HEK293 (cell line): ENCODE measurements around the gene ZDHHC17.

Experiments
- CTCF ChIA-PET: fragments of 350-600 bp; formaldehyde crosslinking; extraction: SDS; loops from one replicate; lab custom pipeline; 2021; ENCODE audit warnings: antibody characterized with exemption; lab: Yijun Ruan, JAX
- POLR2A ChIA-PET: fragments of 300-600 bp; formaldehyde crosslinking; extraction: SDS; loops from one replicate; lab custom pipeline; 2020; ENCODE audit warnings: antibody characterized with exemption, inconsistent platforms; lab: Yijun Ruan, JAX
- H3K27ac ChIP-seq: fragments of 200-500 bp; sonication (Bioruptor generic); 2 replicates; pipeline ENCODE4 v1.5.1; 2014; ENCODE audit warnings: low read depth, low read length, control low read depth, inconsistent platforms; ENCODE audit errors: extremely low read depth
- H3K36me3 ChIP-seq, 2 experiments: fragments of 200-500 bp in 1 of 2; sonication (Bioruptor generic) in 1 of 2; 1 replicate in 1 of 2; 2 replicates in 1 of 2; pipeline ENCODE4 v1.5.1; 2014 to 2017; ENCODE audit warnings: inconsistent platforms in 2 of 2, low read length in 2 of 2; ENCODE audit not compliant: control insufficient read depth in 2 of 2, insufficient read depth in 1 of 2
- H3K4me1 ChIP-seq: fragments of 200-500 bp; sonication (Bioruptor generic); 2 replicates; pipeline ENCODE4 v1.5.1; 2014; ENCODE audit warnings: mild to moderate bottlenecking, low read length, inconsistent platforms; ENCODE audit not compliant: control insufficient read depth, insufficient read depth
- H3K4me3 ChIP-seq: 2 replicates; pipeline ENCODE4 v1.5.1; 2011; ENCODE audit warnings: low read depth, mild to moderate bottlenecking, control low read depth, low read length, moderate library complexity
- H3K9me3 ChIP-seq: fragments of 200-500 bp; sonication (Bioruptor generic); 2 replicates; pipeline ENCODE4 v1.5.1; 2014; ENCODE audit warnings: low read depth, low read length, inconsistent platforms; ENCODE audit not compliant: control insufficient read depth, insufficient read depth
- KLF9 ChIP-seq: fragments of 450-650 bp; formaldehyde crosslinking; IDR thresholded peaks from 2 replicates; pipeline ENCODE4 v1.5.1; 2016; ENCODE audit warnings: missing biosample characterization, missing genetic modification characterization, low read depth
- ZFP3 ChIP-seq: fragments of 450-650 bp; formaldehyde crosslinking; IDR thresholded peaks from 2 replicates; pipeline ENCODE4 v1.5.1; 2016; ENCODE audit warnings: low read depth, missing biosample characterization, missing genetic modification characterization
- ZNF157 ChIP-seq: fragments of 450-650 bp; formaldehyde crosslinking; IDR thresholded peaks from 2 replicates; pipeline ENCODE4 v1.5.1; 2016; ENCODE audit warnings: missing biosample characterization, missing genetic modification characterization
- ZNF16 ChIP-seq: fragments of 450-650 bp; formaldehyde crosslinking; IDR thresholded peaks from 2 replicates; pipeline ENCODE4 v1.5.1; 2016; ENCODE audit warnings: low read depth, missing biosample characterization, missing genetic modification characterization
- ZNF175 ChIP-seq: fragments of 450-650 bp; formaldehyde crosslinking; IDR thresholded peaks from 2 replicates; pipeline ENCODE4 v1.5.1; 2016; ENCODE audit warnings: missing biosample characterization, missing genetic modification characterization
- ZNF211 ChIP-seq: fragments of 450-650 bp; formaldehyde crosslinking; IDR thresholded peaks from 2 replicates; pipeline ENCODE4 v1.5.1; 2016; ENCODE audit warnings: low read depth, missing biosample characterization, missing genetic modification characterization
- ZNF214 ChIP-seq: fragments of 450-650 bp; formaldehyde crosslinking; IDR thresholded peaks from 2 replicates; pipeline ENCODE4 v1.5.1; 2017; ENCODE audit warnings: missing biosample characterization, mild to moderate bottlenecking, missing genetic modification characterization, borderline replicate concordance
- ZNF274 ChIP-seq, 2 experiments: fragments of 200-500 bp in 1 of 2; fragments of 450-650 bp in 1 of 2; sonication (Bioruptor generic) in 1 of 2; formaldehyde crosslinking in 1 of 2; IDR thresholded peaks; 2 replicates each; pipeline versions ENCODE4 v1.5.1 to v1.6.1; 2014 to 2016; ENCODE audit warnings: borderline replicate concordance in 1 of 2, inconsistent platforms in 1 of 2, low read length in 1 of 2, missing biosample characterization in 1 of 2, missing genetic modification characterization in 1 of 2
- ZNF280C ChIP-seq: fragments of 450-650 bp; formaldehyde crosslinking; IDR thresholded peaks from 2 replicates; pipeline ENCODE4 v1.5.1; 2016; ENCODE audit warnings: missing biosample characterization, missing genetic modification characterization
- ZNF324 ChIP-seq: fragments of 450-650 bp; formaldehyde crosslinking; IDR thresholded peaks from 2 replicates; pipeline ENCODE4 v1.5.1; 2016; ENCODE audit warnings: missing biosample characterization, missing genetic modification characterization
- ZNF48 ChIP-seq: fragments of 450-650 bp; formaldehyde crosslinking; IDR thresholded peaks from 2 replicates; pipeline ENCODE4 v1.5.1; 2016; ENCODE audit warnings: missing biosample characterization, missing genetic modification characterization
- ZNF521 ChIP-seq: fragments of 450-650 bp; formaldehyde crosslinking; IDR thresholded peaks from 2 replicates; pipeline ENCODE4 v1.5.1; 2017; ENCODE audit warnings: missing biosample characterization, mild to moderate bottlenecking, missing genetic modification characterization
- ZNF610 ChIP-seq: fragments of 450-650 bp; formaldehyde crosslinking; IDR thresholded peaks from 2 replicates; pipeline ENCODE4 v1.5.1; 2016; ENCODE audit warnings: missing biosample characterization, missing genetic modification characterization, borderline replicate concordance
- ZNF701 ChIP-seq: fragments of 450-650 bp; formaldehyde crosslinking; IDR thresholded peaks from 2 replicates; pipeline ENCODE4 v1.5.1; 2016; ENCODE audit warnings: missing biosample characterization, missing genetic modification characterization
- ZNF704 ChIP-seq: fragments of 450-650 bp; formaldehyde crosslinking; IDR thresholded peaks from 2 replicates; pipeline ENCODE4 v1.5.1; 2016; ENCODE audit warnings: missing biosample characterization, missing genetic modification characterization
- ZNF776 ChIP-seq: fragments of 450-650 bp; formaldehyde crosslinking; IDR thresholded peaks from 2 replicates; pipeline ENCODE4 v1.5.0; 2017; ENCODE audit warnings: missing biosample characterization, missing genetic modification characterization, borderline replicate concordance
- ZNF777 ChIP-seq: fragments of 450-650 bp; formaldehyde crosslinking; IDR thresholded peaks from 2 replicates; pipeline ENCODE4 v1.5.1; 2017; ENCODE audit warnings: missing biosample characterization, missing genetic modification characterization, borderline replicate concordance
- TF ChIP-seq, protein P1 (sequence below): fragments of 450-650 bp; formaldehyde crosslinking; IDR thresholded peaks from 2 replicates; pipeline ENCODE4 v1.5.1; 2016; ENCODE audit warnings: missing biosample characterization, missing genetic modification characterization
- TF ChIP-seq, protein P2 (sequence below): fragments of 450-650 bp; formaldehyde crosslinking; IDR thresholded peaks from 2 replicates; pipeline ENCODE4 v1.5.1; 2016; ENCODE audit warnings: missing biosample characterization, missing genetic modification characterization
- TF ChIP-seq, protein P3 (sequence below): fragments of 450-650 bp; formaldehyde crosslinking; IDR thresholded peaks from 2 replicates; pipeline ENCODE4 v1.5.1; 2016; ENCODE audit warnings: missing biosample characterization, missing genetic modification characterization
- TF ChIP-seq, protein P4 (sequence below): fragments of 450-650 bp; formaldehyde crosslinking; IDR thresholded peaks from 2 replicates; pipeline ENCODE4 v1.5.1; 2016; ENCODE audit warnings: missing biosample characterization, missing genetic modification characterization
- TF ChIP-seq, protein P5 (sequence below): fragments of 450-650 bp; formaldehyde crosslinking; conservative IDR thresholded peaks from 2 replicates; pipeline ENCODE4 v1.5.1; 2016; ENCODE audit warnings: low read depth, missing biosample characterization, missing genetic modification characterization

ZDHHC17 gene

DNA sequence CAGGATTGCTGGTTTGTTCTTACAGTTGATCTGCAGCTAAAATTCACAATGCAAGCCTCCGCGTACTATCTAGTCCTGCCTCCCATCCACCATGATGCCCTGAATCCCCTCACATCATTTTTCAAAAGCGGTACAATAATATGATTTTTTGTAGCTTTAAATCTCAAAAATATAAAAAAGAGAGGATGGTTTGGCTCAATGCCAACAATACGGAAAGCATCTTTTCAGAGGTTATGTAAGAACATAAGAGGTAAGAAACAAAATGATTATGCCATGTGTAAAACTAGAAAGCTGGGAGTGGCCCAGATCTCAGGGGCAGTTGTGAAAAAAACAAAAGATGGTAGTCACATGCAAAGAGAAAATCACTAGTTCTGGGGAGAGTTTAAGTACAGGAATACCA, 24.0 kb upstream of the ZDHHC17 start:
- POLR2A ChIA-PET: no interaction called here
- H3K4me1 ChIP-seq: no peaks in the 10 kb centered on the region
- TF ChIP-seq ZNF324 (tag by site-specific recombination): no peak
- no peak for TF ChIP-seq ZNF214 (tag by site-specific recombination)
- TF ChIP-seq ZNF610 (tag by site-specific recombination): no peak
- no peak for TF ChIP-seq ZNF16 (tag by site-specific recombination)
- no peak for TF ChIP-seq ZNF157 (tag by site-specific recombination)
- TF ChIP-seq, protein P1, sequence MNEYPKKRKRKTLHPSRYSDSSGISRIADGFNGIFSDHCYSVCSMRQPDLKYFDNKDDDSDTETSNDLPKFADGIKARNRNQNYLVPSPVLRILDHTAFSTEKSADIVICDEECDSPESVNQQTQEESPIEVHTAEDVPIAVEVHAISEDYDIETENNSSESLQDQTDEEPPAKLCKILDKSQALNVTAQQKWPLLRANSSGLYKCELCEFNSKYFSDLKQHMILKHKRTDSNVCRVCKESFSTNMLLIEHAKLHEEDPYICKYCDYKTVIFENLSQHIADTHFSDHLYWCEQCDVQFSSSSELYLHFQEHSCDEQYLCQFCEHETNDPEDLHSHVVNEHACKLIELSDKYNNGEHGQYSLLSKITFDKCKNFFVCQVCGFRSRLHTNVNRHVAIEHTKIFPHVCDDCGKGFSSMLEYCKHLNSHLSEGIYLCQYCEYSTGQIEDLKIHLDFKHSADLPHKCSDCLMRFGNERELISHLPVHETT (tag by site-specific recombination): no peak
- TF ChIP-seq ZNF701 (tag by site-specific recombination): no peak
- TF ChIP-seq ZNF704 (tag by site-specific recombination): no peak
- TF ChIP-seq ZFP3 (tag by site-specific recombination): no peak
- no peak for TF ChIP-seq ZNF211
- TF ChIP-seq ZNF521 (tag by site-specific recombination): no peak
- TF ChIP-seq, protein P2, sequence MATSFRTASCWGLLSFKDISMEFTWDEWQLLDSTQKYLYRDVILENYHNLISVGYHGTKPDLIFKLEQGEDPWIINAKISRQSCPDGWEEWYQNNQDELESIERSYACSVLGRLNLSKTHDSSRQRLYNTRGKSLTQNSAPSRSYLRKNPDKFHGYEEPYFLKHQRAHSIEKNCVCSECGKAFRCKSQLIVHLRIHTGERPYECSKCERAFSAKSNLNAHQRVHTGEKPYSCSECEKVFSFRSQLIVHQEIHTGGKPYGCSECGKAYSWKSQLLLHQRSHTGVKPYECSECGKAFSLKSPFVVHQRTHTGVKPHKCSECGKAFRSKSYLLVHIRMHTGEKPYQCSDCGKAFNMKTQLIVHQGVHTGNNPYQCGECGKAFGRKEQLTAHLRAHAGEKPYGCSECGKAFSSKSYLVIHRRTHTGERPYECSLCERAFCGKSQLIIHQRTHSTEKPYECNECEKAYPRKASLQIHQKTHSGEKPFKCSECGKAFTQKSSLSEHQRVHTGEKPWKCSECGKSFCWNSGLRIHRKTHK (tag by site-specific recombination): no peak
- CTCF ChIA-PET: interaction anchor here (0.7 kb wide), 1 partner anchor 1212 kb away, joined by 3 read pairs; no protein-coding TSS in a partner anchor
- no peak overlapping the region for H3K4me3 ChIP-seq
- H3K36me3 ChIP-seq: no peaks in the 10 kb centered on the region
- no peaks in the 10 kb centered on the region for H3K9me3 ChIP-seq
- no peak overlapping the region for H3K27ac ChIP-seq

DNA sequence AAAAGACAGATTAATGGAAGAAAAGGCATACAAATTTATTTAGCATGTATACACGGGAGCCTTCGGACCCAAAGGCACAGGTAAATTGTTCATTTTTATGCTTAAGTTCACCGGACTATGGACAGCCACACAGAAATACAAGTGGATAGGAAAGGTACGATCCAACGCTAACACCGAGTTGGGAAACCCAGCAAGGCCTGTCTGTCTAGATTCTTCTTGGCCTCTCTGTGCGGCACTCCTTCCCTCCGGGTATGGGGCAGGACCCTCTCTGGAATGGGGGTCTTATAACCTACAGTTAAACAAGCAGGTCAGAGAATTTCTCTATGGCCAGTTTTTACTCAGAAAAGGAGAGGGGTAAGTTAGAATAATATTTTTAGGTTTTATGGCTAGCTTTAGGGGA, 23.4 kb upstream of the ZDHHC17 start:
- Histone ChIP-seq H3K4me1 (no peaks in the 10 kb centered on the region), H3K36me3 (no peaks in the 10 kb centered on the region), H3K9me3 (no peaks in the 10 kb centered on the region), H3K4me3 (no peak overlapping the region), H3K27ac (no peak overlapping the region)
- CTCF ChIA-PET: no interaction called here
- POLR2A ChIA-PET: no interaction called here
- TF ChIP-seq, protein P3, sequence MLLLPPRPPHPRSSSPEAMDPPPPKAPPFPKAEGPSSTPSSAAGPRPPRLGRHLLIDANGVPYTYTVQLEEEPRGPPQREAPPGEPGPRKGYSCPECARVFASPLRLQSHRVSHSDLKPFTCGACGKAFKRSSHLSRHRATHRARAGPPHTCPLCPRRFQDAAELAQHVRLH (tag by site-specific recombination): no peak
- TF ChIP-seq ZNF280C (tag by site-specific recombination) (no peak), KLF9 (tag by site-specific recombination) (no peak), ZNF48 (tag by site-specific recombination) (no peak), ZNF274 (IDR thresholded peaks at IDR 0.05; ENCODE audit: low read length) (no peak), ZNF274 (tag by site-specific recombination; IDR thresholded peaks at IDR 0.05; ENCODE audit: borderline replicate concordance) (no peak), ZNF777 (tag by site-specific recombination) (no peak), ZNF175 (tag by site-specific recombination) (no peak), ZNF776 (tag by site-specific recombination) (no peak)
- TF ChIP-seq, protein P4, sequence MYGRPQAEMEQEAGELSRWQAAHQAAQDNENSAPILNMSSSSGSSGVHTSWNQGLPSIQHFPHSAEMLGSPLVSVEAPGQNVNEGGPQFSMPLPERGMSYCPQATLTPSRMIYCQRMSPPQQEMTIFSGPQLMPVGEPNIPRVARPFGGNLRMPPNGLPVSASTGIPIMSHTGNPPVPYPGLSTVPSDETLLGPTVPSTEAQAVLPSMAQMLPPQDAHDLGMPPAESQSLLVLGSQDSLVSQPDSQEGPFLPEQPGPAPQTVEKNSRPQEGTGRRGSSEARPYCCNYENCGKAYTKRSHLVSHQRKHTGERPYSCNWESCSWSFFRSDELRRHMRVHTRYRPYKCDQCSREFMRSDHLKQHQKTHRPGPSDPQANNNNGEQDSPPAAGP (tag by site-specific recombination): no peak
- TF ChIP-seq, protein P5, sequence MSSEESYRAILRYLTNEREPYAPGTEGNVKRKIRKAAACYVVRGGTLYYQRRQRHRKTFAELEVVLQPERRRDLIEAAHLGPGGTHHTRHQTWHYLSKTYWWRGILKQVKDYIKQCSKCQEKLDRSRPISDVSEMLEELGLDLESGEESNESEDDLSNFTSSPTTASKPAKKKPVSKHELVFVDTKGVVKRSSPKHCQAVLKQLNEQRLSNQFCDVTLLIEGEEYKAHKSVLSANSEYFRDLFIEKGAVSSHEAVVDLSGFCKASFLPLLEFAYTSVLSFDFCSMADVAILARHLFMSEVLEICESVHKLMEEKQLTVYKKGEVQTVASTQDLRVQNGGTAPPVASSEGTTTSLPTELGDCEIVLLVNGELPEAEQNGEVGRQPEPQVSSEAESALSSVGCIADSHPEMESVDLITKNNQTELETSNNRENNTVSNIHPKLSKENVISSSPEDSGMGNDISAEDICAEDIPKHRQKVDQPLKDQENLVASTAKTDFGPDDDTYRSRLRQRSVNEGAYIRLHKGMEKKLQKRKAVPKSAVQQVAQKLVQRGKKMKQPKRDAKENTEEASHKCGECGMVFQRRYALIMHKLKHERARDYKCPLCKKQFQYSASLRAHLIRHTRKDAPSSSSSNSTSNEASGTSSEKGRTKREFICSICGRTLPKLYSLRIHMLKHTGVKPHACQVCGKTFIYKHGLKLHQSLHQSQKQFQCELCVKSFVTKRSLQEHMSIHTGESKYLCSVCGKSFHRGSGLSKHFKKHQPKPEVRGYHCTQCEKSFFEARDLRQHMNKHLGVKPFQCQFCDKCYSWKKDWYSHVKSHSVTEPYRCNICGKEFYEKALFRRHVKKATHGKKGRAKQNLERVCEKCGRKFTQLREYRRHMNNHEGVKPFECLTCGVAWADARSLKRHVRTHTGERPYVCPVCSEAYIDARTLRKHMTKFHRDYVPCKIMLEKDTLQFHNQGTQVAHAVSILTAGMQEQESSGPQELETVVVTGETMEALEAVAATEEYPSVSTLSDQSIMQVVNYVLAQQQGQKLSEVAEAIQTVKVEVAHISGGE: no peak
